ENCODE measurements around the gene FSHR. TPM values are rescaled to one million over a fixed set of nuclear protein-coding genes. Genes with fewer than 3 reads are reported as not detected.

Gene FSHR
- total and polyA plus RNA-seq, 2 of the 8 experiments (the other 6 are each of a cell fraction or from before 2014, with no cell fraction given): not detected

GRCh38 chr2:49111456-49111855, 42.9 kb downstream of the FSHR start (continued):
- TF ChIP-seq RAD21 (IDR thresholded peaks at IDR 0.05 in 1 of 2, conservative IDR thresholded peaks at IDR 0.05 in 1 of 2; ENCODE audit: low read depth in 2 of 2, low read length in 2 of 2) (no peak), BCL11A (IDR thresholded peaks at IDR 0.05; ENCODE audit: low read depth in 2 of 2, low read length in 2 of 2) (no peak), POLR2A (IDR thresholded peaks at IDR 0.05; ENCODE audit: control extremely low read depth in 1 of 2, low read depth in 2 of 2, low read length in 2 of 2) (no peak), TEAD4 (IDR thresholded peaks at IDR 0.05; ENCODE audit: low read depth, low read length) (no peak), CHD2 (IDR thresholded peaks at IDR 0.05; ENCODE audit: low read length) (no peak), CREB1 (IDR thresholded peaks at IDR 0.05) (no peak), KDM1A (IDR thresholded peaks at IDR 0.05; ENCODE audit: borderline replicate concordance, low read length) (no peak), TCF12 (IDR thresholded peaks at IDR 0.05; ENCODE audit: low read depth, low read length) (no peak), SRF (IDR thresholded peaks at IDR 0.05; ENCODE audit: low read depth, low read length) (no peak), ATF2 (IDR thresholded peaks at IDR 0.05; ENCODE audit: low read length) (no peak), POLR2AphosphoS5 (IDR thresholded peaks at IDR 0.05; ENCODE audit: low read depth, low read length) (no peak), CTBP2 (IDR thresholded peaks at IDR 0.05; ENCODE audit: borderline replicate concordance, insufficient read depth, insufficient read length, low read length) (no peak), PHF8 (conservative IDR thresholded peaks at IDR 0.05; ENCODE audit: low read depth, low read length) (no peak), HDAC2 (IDR thresholded peaks at IDR 0.05; ENCODE audit: borderline replicate concordance in 1 of 2, low read depth in 2 of 2, low read length in 2 of 2) (no peak), TAF1 (IDR thresholded peaks at IDR 0.05; ENCODE audit: low read depth, low read length) (no peak), CEBPB (IDR thresholded peaks at IDR 0.05; ENCODE audit: low read depth, low read length) (no peak), SUZ12 (IDR thresholded peaks at IDR 0.05; ENCODE audit: low read length) (no peak), BRCA1 (IDR thresholded peaks at IDR 0.05; ENCODE audit: low read depth, low read length) (no peak), RBBP5 (IDR thresholded peaks at IDR 0.05; ENCODE audit: borderline replicate concordance, low read depth, low read length) (no peak)
